SKM-1 treated with dmso at 0.1 percent for 144 hours (cell line): ENCODE results near the gene EXT2.
A peak's percentile ranks its signal among the peaks of the same experiment; 100 is the strongest.

Experiments
- DNase-seq: peaks from one replicate; lab custom pipeline; 2025; ENCODE audit not compliant: unreplicated experiment; lab: John Stamatoyannopoulos, UW

EXT2 gene

DNA sequence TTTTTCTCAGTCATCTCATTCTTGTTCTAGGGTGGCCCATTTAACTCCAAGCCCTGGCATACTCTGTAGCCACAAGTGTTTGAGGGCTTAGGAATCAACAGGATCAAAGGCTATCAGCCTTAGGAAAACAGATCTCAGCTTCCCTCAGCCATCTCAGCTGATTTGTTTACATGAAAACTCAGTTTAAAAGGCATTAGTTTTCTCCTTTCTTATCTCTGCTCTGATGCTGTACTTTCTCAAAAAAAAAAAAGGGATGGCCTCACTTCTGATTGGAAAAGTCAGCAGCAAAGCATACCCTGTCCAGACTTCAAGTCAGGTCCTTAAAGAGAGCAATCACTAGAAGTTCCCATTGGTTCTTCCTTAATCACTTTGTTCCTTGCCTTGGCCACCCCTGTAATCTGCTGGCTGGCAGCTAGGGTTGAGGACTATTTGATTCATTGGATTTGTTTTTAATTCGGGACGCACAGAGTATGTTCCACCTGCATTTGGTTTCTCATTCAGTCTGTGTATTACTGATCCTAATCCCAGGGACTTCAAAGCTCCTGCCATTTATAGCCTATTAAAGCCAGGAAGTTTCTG lies 102.8 kb downstream of the EXT2 start:
- no peak for DNase-seq

DNA sequence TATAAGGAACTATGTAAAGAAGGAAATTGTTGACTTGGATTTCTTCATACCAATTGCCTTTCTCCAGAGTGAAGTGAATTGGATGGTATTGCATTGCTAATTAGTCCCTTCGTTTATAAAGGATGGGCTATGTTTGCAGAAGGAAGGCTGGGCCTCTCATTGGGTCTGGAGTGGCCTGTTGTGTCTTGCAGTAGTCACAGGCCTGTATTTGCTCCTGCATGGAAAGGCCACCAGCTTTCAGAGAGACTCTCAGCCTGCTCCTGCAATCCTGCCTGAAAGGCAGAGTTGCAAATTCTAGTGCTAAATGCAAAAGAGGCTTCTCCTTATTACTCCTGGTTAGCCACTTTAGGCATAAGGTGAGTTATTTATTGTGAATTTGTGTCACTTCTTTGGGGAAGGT lies 103.8 kb downstream of the EXT2 start:
- no peak for DNase-seq

DNA sequence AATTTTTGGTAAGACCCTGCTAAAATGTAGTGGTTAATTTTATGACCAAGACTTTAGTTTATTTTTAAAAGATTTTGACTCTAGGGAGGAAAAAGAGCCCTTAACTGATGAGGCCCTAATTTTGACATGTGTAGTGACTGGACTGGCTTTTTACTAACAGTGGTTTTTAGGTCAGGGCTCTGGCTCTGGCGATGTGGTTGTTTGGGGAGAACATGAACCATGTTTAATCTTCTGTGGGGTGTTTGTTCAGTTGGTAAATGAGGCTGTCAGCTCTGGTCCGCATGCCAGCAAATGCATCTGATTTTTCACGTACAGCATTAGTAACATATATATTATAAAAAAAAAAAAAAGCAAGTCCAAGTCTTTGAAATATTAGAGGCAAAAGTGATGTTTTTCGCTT lies 104.3 kb downstream of the EXT2 start:
- DNase-seq = no peak

DNA sequence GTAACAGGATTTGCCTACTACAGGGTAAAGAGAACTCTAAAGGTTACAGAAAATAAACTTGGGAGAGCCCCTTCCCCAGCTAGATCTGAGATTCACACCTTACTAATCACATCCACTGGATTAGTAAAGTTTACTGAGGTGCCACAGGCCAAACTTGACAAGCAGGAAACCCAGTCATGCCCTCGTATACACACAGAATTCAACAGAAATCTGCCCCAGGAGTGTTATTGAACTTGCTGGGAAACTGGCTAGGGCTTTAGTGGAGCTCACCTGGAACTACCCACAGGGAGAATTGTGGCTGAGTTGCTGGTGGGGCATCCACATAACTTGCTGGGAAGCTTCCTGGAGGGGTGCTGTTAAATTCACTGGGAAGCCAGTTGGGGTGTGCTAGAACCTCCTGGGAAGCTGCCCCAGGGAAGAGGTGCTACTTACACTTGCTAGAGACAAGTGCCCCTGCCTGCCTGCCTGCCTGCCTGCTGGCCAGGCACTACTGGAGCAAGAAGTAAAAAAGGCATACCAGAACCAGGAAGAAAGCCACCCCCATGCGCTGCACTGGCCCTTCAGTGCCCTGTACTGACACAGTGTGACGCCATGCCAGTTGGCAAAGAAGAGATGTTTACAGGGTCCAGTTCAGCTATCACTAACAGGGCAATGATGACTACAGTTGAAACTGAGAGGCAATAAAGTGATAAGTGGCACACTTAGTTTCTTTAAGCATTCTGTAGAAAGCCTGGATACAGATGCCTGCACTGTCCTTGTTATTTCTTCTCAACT lies 108.0 kb downstream of the EXT2 start:
- no peak for DNase-seq

DNA sequence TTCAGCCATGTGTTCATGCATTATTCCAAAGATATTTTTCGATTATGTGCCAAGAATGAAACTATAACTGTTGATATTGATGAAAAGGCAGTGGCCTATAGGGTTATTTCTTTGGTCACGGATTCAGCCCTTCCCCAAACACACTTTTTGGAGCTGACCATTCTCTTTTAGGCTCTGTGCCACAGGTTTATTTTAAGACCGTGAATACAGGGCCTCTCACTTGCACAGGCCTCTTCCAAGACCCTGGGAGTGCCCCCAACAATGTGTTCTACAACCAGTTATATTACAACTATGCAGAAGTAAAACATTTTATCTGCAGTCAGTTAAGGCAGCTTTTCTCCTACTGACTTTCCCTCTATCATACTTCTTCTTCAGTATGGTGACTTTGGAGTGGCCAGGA lies 109.9 kb downstream of the EXT2 start:
- DNase-seq = no peak

DNA sequence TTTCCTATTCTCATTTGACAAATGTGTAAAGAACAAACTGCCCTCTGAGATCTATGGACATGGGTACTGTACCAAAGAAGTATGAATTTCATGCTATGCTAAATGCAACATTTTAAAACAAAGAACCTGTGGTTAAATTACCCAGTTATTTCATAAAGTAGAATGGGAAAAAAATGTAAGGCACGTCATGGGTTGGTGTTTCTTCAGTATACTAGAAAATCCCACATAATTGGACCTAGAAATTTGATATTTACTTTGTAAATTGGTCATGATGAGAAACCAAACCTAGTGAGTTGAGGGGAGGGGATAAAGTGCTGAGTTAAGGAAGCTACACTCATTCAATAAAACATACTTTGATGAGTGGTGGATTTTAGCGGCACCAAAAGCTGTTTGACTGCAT lies 110.4 kb downstream of the EXT2 start:
- DNase-seq = no peak

DNA sequence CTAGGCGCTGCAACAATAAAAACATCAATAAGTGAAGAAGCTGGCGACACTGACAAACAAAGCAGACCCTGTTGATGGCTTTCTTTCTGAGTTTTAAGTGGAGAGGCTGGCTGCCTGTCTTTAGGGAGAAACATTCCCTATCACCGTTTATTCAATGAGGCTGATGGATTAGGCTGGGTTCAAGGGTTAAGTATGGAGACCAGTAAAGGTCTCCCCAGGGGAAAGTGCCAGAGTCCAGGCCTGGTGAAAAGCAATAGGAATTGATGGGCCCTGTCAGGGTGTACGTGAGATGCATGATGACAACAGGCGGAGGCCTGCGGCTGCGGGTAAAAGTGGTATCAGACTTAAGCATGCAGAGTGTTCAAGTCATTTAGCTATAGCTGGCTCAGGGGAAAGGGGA lies 111.8 kb downstream of the EXT2 start:
- DNase-seq = no peak

DNA sequence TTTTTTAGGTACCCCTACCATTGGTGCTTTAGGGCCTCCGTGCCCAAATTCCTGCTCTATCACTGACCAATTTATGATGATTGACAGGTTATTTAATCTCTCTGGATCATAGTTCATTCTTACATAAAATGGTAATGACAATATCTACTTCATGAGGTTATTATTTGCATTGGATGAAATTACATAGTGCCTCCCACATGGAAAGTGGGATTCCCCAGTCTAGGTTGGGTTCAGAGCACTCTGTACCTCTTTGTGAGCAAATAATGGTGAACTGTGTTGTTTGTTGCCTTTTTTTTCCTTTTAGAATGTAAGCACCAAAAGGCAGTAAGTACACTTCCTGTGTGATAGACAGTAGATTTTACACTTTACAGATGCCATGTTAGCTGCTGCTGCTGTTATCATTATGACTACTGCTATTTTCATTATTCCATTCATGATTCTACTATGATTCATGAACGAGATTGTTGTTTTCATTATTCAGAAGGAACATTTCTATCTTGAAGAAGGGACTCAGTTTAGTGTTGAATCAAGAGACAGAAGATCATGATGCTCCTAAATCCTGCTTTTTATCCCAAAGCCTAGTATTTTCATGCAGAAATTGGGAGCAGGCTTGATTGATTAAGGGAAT lies 113.6 kb downstream of the EXT2 start:
- no peak for DNase-seq

DNA sequence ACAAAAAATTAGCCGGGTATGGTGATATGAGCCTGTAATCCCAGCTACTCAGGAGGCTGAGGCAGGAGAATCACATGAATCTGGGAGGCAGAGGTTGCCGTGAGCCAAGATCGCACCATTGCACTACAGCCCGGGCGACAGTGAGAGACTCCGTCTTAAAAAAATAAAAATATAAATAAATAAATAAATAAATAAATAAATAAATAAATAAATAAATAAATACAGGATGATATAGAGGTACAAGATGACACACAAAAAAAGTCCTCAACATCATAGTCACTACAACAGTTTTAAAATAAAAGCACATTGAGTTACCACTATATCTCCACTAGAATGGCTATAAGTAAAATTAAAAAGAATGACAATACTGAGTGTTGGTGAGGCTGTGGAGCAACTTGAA lies 116.7 kb downstream of the EXT2 start:
- no peak for DNase-seq

DNA sequence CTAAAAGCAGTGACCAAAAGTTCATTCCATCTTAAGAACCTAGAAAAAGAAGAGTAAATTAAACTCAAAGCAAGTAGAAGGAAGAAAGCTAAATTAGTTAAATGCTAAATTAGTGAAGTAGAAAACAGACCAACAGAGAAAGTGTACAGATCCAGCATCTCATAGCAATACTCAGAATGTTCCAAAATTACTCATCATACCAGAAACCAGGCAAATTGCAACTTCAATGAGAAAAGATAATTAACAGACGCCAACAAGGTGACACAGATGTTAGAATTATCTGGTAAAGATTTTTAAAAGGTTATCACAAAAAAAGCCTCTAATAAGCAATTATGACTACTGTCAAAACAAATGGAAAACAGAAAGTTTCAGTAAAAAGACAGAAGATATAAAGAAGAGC lies 117.7 kb downstream of the EXT2 start:
- DNase-seq = no peak

DNA sequence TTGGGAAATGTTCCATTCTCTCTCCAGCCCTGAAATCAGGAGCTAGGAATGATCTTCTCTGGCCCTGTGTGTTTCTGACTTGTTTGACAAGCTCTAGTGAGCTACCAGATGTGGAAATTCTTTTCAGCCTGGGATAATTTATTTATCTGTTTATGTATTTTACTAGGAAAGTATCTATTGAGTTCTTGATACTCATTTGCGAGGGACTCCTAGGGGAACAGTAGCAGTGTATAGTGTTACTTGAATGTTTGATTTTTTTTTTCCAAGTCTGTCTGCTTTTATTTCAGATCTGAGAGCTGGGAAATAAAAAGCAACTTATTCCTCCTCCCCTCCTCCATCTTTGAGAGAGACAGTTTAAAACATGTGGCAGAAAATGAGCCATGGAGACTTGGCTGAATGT lies 122.0 kb downstream of the EXT2 start:
- no peak for DNase-seq

DNA sequence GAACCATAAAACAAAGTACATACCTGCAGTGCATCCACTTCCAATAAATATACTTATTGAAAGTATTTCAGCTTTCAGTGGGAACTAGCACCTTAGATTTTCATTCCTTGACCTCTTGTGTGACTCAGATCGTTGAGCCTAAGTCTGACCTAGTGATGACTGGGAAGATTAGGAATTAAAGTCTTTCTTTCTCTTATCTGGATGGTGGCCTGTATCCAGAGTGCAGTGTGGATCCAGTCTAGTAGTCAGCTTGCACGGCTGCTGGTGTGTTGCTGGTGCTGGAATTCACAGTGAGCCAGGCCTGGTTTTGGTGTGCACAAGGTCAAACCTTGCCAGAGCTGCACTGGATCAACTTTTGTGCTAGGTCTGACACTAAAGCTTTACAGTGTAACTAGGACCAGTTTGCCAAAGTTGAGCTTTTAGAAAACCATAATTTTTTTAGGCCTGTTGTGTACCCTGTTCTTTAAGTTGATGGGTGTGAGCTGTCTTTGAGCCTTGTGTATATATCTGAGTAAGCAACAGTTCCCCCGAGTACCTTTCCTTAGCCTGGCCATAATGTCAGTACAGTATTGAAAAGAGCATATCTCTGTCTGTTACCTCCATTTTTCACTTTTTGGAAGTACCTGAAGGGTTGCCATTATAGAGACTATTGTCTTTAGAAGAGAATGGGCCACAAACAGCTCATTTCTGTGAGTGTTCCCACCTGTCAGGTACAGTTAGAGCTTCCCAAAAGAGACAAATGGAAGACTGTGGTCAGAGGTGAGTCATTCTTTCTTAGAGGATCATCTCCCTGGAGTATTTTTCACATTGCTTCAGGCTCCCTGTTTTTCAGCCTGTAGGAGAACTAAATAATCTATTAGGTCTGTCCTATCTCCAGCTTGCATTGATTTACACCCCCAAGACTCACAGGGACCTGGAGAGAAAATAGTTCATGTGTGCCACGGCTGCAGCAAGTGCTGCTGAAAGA lies 124.6 kb downstream of the EXT2 start:
- no peak for DNase-seq

DNA sequence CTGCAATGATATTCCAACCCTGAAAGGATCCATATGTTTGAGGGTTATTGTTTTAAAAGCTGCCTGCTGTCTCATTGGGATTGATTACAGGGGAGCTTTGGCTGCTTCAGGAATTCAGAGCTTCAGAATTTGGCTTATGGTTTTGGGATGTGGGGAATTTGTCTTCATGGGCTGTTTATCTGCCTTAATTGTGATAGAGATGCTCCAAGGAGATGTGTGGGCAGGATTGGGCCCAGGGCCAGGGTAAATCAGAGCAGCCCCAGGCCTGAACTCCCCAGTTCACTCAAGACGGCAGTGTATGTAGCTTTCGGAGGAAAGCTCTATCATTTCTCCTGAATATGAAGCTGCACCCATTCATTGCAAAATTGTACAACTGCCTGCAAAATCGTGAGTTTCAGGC lies 126.0 kb downstream of the EXT2 start:
- no peak for DNase-seq

DNA sequence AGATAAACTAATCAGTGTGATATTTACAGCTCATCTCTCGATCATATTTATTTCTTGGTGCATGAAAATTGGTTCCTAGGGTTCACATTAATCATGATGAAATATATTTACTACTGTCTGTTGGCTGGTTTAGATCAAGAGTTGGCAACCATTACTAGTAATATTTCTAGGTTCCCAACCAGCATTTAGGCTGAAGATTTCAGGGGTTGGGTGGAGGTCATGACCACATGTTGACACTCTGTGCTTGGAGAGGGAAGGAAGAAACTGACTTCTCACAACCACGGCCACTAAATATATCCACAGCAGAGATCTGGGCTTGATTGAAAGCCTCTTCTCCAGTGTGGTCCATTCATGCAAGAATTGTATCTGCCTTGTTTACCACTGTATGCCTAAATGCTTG lies 126.5 kb downstream of the EXT2 start:
- DNase-seq = peak; percentile 5

DNA sequence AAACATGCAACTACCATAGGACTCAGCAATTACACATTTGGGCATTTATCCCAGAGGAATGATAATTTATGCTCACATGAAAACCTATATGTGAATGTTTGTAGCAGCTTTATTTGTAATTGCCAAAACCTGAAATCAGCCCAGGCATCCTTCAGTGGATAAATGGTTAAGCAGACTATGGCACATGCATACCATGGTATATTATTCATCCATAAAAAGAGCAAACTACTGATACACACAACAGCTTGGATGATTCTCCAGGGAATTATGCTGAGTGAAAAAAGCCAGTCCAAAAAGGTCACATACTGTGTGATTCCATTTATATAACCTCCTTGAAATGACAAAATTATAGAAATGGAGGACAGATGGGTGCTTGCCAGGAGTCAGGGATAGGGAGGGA lies 127.8 kb downstream of the EXT2 start:
- DNase-seq = no peak

DNA sequence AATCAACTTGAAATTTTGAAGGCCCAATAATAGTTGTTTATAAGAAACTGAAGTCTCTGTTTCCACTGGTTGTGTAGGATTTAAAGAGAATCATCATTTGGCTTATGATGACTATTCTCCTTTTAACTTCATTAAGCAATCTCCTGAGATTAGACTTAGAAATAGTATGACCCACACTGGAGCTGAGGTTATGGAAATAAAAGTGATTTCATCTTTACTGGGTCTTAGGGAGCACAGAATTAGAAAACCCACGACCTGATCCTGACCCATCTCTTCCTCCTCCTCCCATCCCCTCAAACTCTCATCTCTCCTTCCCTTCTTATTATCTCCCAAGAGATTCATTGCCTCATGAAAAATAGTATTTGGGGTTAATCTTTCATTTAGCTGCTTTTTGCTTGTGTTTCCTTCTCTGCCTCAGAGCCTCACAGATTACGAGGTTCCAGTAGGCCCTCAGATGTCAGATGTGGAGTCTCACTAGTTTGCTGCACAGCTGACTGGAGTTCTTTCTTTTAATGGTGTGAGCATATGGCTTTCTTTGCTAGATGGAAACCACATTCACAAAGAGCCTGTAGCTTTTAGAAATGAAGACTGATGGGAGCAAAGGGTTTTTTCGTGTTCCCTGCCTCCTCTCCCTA lies 129.5 kb downstream of the EXT2 start:
- no peak for DNase-seq

DNA sequence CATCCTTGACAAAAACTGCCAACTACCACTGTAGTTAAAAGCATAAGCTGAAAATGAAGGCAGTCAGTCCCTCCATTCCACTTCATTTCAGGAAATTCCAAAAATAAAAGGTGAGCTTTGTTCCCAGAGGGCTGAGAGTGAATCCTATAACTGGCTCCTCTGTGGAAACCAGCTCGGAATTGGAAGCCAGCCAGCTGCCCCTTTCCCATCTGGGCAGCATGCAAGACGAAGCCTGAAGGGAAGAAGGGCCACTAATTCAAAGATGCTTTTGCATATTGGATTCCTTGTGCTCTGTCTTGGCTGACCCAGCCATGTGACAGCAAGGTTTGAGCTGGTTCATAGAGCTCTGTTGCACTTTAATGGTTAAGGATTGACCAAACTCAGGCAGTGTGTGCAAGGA lies 131.0 kb downstream of the EXT2 start:
- no peak for DNase-seq

DNA sequence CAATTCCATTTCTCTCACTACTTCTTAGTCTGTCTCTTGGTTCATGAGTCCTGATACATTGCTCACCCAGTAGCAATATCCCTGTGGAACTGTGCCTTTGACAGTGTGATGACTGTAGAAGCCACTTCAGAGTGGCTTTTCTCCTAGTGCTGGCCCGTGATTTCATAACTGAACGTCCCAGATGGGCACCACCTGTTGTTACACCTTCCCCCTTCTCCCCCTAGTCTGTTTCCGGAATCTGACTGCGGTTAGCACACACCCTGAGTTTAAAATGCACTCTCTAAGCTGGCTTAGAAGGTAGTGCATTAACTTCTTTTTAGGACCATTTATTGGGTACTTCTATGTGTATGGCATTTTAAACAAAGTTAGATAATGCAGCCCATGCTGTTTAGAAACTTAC lies 131.5 kb downstream of the EXT2 start:
- no peak for DNase-seq

DNA sequence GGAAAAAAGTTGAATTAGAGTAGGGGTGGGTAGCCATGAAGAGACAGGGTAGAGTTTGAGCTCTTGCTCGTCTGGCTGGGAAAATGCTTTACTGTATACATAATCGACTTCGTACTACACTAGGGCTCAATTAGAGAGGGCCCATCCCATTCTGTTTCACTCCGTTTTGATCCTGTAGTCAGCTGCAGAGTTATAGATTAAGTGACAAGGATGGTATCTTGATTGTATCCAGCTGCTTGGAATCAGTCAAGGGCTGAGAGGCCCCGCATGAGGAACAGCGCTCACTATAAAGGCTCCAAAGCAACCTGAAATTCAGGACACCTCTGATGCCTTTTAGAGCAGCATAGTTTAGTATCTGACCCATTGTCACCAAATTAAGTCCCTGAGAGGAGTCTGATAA lies 132.9 kb downstream of the EXT2 start:
- no peak for DNase-seq

DNA sequence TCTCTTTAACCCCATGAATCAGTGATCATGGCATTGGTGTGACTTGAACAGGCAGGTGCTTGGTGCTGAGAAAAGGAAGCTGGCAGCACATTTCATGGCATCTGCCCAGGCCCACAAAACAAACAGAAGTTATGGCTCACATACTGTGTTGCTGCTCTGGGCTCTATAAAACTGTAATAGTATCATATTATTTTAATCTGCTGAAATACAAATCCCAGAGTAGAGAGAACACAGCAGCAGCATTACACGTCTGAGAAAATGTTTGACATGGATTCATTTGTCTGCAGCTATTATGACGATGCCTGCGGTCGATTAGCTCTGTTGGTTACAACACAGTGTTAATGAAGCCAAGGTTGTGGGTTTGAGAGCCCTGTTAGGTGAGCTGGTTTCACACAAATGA lies 133.6 kb downstream of the EXT2 start:
- DNase-seq = no peak

DNA sequence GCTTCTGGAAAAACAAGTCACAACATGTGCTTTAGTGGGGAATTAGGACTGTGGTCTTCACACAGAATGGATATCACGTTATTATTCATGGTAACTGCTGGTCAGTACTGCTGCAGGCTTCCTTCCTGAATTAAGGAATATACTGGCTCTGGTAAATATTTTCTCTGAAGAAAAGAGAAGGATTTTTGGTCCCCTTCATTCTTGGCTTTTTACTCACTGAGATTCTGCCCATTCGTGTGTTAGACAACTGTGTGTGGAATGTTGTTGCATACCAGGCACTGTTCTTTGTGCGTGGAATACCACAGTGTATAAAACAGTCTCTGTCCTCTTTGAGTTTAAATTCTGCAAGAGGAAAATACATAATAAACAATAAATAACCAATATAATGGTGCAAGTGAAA lies 134.1 kb downstream of the EXT2 start:
- no peak for DNase-seq
